ENCODE results near the gene CIT.

DNA sequence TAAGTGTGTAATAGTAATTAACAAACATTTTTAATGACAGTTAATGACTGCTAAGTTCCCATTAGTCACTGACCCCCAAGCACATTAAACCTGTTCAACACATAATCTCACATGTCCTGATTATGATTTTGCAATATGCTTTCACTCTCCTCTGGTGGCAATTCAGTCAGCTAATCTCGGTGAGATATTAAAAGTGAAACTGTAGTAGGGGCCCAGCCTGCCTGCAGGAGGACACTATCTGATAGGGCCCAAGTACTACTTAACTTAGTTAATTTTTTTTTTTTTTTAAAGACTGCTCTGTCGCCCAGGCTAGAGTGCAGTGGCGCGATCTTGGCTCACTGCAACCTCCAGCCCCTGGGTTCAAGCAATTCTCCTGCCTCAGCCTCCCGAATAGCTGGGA is 48.8 kb downstream of the CIT start:
- TF ChIP-seq, protein P1, sequence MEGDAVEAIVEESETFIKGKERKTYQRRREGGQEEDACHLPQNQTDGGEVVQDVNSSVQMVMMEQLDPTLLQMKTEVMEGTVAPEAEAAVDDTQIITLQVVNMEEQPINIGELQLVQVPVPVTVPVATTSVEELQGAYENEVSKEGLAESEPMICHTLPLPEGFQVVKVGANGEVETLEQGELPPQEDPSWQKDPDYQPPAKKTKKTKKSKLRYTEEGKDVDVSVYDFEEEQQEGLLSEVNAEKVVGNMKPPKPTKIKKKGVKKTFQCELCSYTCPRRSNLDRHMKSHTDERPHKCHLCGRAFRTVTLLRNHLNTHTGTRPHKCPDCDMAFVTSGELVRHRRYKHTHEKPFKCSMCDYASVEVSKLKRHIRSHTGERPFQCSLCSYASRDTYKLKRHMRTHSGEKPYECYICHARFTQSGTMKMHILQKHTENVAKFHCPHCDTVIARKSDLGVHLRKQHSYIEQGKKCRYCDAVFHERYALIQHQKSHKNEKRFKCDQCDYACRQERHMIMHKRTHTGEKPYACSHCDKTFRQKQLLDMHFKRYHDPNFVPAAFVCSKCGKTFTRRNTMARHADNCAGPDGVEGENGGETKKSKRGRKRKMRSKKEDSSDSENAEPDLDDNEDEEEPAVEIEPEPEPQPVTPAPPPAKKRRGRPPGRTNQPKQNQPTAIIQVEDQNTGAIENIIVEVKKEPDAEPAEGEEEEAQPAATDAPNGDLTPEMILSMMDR (IDR thresholded peaks at IDR 0.05): no peak
- TF ChIP-seq POLR2A (IDR thresholded peaks at IDR 0.05): no peak

All from vagina (tissue), 2 donors.